Iris pigment epithelial cell (primary cell): ENCODE measurements around the gene NLN.

Experiments
- DNase-seq: peaks from one replicate; pipeline ENCODE4 v3.0.0-alpha.2; 2011; ENCODE audit warnings: low read depth

NLN gene

DNA sequence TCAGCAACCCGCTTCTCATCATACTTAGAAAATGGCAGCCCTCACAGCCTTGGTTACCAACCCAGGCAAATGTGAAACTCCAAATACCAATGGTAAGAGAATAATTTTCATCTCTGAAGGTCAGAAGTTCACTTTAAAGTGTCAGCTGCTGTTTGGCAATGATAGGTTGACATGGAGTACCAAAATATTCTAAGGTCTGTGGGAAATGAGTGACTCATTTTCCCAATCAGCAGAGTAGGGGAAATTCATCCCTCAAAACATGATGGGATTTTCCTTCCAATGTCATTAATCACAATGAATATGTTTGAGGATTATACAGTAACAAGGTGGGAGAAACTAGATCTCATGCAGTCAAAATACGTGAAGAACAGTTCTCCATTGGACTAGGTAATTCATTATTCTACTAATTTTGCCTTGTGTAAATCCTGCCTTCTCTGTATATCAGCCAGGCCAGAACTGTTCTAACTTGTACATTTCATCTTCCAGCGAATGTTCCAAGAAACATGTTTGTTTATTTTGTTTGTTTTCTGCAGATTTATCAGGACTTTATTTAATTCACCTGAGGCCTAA, 151.3 kb downstream of the NLN start:
- peak; percentile 71 for DNase-seq

DNA sequence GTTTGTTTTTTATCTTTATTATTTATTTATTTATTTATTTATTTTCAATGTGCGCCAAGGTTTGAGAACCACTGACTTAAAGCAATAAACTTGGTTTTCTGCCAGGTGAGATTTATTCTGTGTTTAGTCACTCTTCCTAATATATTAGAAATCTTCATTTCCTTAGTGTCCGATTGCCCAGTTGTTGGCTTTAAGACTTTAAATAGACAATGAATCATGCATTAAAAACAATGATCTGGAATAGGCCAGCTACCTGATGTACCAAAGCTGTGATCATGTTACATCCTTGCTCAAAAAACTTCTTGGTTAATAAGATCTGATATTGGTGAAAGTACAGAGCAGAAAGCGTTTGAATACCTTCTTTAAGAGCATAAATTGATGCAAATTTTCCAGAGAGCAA, 152.2 kb downstream of the NLN start:
- DNase-seq = peak; percentile 79

DNA sequence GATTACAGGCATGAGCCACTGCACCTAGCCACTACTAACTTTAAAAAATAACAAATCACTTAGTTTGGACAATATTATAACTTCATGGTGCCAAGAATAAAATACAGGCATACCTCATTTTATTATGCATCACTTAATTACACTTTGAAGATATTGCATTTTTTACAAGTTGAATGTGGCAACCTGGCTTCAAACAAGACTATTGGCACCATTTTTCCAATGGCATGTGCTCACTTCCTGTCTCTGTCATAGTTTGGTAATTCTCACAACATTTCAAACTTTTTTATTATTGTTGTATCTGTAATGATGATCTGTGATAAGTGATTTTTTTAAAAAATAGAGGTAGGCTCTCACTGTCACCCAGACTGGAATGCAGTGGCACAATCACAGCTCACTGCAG, 154.5 kb downstream of the NLN start:
- no peak for DNase-seq

DNA sequence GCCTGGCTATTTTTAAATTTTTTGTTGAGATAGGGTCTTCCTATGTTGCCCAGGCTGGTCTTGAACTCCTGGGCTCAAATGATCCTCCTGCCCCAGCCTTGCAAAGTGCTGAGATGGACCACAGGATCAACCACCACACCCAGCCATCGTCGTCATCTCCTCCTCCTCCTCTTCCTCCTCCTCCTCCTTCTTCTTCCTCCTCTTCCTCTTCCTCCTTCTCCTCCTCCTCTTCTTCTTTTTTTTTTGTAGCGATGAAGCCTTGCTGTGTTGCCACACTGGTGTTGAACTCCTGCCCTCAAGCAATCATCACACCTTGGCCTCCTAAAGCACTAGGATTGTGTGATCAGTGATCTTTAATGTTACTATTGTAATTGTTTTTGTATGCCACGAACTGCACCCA, 155.0 kb downstream of the NLN start:
- no peak for DNase-seq
